Panc1 (cell line): ENCODE measurements around the gene PSMB10. TPM values are rescaled to one million over a fixed set of nuclear protein-coding genes. Genes with fewer than 3 reads are reported as not detected.

Experiments
- ATAC-seq: fragments of 200-7000 bp; cut with Tn5 transposase; 2 replicates; pipeline ENCODE4 v1.9.1; 2020; ENCODE audit warnings: mild to moderate bottlenecking, moderate library complexity
- BruUV-seq: library from RNA; stranded (reverse); fragments of 400-500 nt; replicated peaks from 2 replicates; lab custom pipeline; 2021; lab: Mats Ljungman, UMichigan
- CTCF ChIA-PET: fragments of 300-600 bp; sonication (Branson Sonifier 250); formaldehyde crosslinking; loops from one replicate; lab custom pipeline; 2022; ENCODE audit warnings: antibody characterized with exemption; lab: Charles Lee
- POLR2A ChIA-PET: fragments of 300-600 bp; sonication (Branson Sonifier 250); formaldehyde crosslinking; loops from one replicate; lab custom pipeline; 2022; ENCODE audit warnings: antibody characterized with exemption; lab: Charles Lee
- DNase-seq: peaks from one replicate; pipeline ENCODE4 v3.0.0-alpha.2; 2010; ENCODE audit warnings: low read depth, low spot score
- H3K27ac ChIP-seq: 2 replicates; pipeline ENCODE4 v1.5.1; 2011; ENCODE audit warnings: mild to moderate bottlenecking, low read length, inconsistent platforms
- H3K27me3 ChIP-seq: fragments of 200-500 bp; sonication (Bioruptor generic); 2 replicates; pipeline ENCODE4 v1.6.0; 2014; ENCODE audit warnings: low read length, inconsistent platforms; ENCODE audit not compliant: control insufficient read depth, insufficient read depth
- H3K36me3 ChIP-seq: fragments of 200-500 bp; sonication (Bioruptor generic); 2 replicates; pipeline ENCODE4 v1.5.1; 2014; ENCODE audit warnings: inconsistent platforms, mild to moderate bottlenecking, low read length, moderate library complexity; ENCODE audit not compliant: control insufficient read depth, insufficient read depth
- H3K4me1 ChIP-seq: 2 replicates; pipeline ENCODE4 v1.5.1; 2011; ENCODE audit warnings: inconsistent platforms, mild to moderate bottlenecking, low read length, moderate library complexity; ENCODE audit not compliant: control insufficient read depth, insufficient read depth
- H3K4me3 ChIP-seq, 2 experiments: 2 replicates each; pipeline ENCODE4 v1.5.1; 2011 to 2012; ENCODE audit warnings: low read depth in 2 of 2, low read length in 2 of 2, mild to moderate bottlenecking in 2 of 2, inconsistent platforms in 1 of 2, moderate library complexity in 1 of 2
- H3K9me3 ChIP-seq: fragments of 200-500 bp; sonication (Bioruptor generic); 2 replicates; pipeline ENCODE4 v1.5.1; 2014; ENCODE audit warnings: low read depth, mild to moderate bottlenecking, inconsistent platforms, low read length, moderate library complexity; ENCODE audit not compliant: control insufficient read depth, insufficient read depth
- POLR2AphosphoS5 ChIP-seq: IDR thresholded peaks from 2 replicates; pipeline ENCODE4 v1.6.1; 2012; ENCODE audit warnings: mild to moderate bottlenecking, low read depth, low read length, moderate library complexity
- SIN3A ChIP-seq: IDR thresholded peaks from 2 replicates; pipeline ENCODE4 v1.6.1; 2012; ENCODE audit warnings: low read depth, mild to moderate bottlenecking, low read length, moderate library complexity, borderline replicate concordance; ENCODE audit not compliant: insufficient read depth
- TCF7L2 ChIP-seq: IDR thresholded peaks from 2 replicates; pipeline ENCODE4 v1.6.1; 2011; ENCODE audit warnings: mild to moderate bottlenecking, low read depth, low read length, inconsistent platforms
- in situ Hi-C: cut with HindIII; loops from 2 replicates; pipeline ENCODE4 v1.10.0; 2016; ENCODE audit warnings: low sequenced_read_pairs, low pct_unique_long_range_greater_than_20kb
- intact Hi-C: fragments of 100-400 bp; cut with micrococcal nuclease; formaldehyde crosslinking; loops from one replicate; pipeline ENCODE4 v1.10.0; 2022; ENCODE audit not compliant: unreplicated experiment
- total RNA-seq: library from RNA; stranded (reverse); gene quantifications from one replicate; pipeline ENCODE4 v1.2.1, GENCODE V29; 2021; ENCODE audit not compliant: unreplicated experiment
- TF ChIP-seq, protein P1 (sequence below): fragments of 450-650 bp; IDR thresholded peaks from 2 replicates; pipeline ENCODE4 v1.5.1; 2017; ENCODE audit warnings: mild to moderate bottlenecking
- TF ChIP-seq, protein P2 (sequence below), 2 experiments: IDR thresholded peaks; 2 replicates each; pipeline ENCODE4 v1.6.1; 2011 to 2012; ENCODE audit warnings: low read depth in 2 of 2, control low read depth in 1 of 2, low read length in 1 of 2, mild to moderate bottlenecking in 1 of 2, moderate library complexity in 1 of 2; ENCODE audit not compliant: insufficient read depth in 1 of 2

Gene PSMB10
- total RNA-seq, 1 experiment from 2014 or later: 47.7 TPM

DNA sequence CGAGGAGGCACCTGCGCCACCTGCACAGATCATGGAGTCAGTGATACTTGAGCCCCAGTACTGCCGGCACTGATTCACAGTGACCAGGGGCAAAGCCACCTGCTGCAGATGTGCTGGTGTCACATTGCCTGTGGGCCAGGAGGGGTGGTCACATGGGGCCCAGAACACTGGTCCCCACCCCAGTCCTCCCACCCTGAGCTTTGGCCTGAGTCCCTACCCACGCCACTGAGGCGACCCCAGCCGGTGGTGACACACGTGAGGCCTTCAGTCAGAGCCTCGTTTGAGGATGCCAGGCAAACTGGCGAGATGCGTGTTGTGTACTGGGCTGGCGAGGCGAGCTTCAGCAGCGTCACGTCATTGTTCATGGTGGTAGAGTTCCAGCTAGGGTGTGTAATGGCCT is 6.5 kb downstream of the PSMB10 start:
- Histone ChIP-seq H3K27ac (no peak overlapping the region), H3K27me3 (no peaks in the 10 kb centered on the region), H3K9me3 (no peaks in the 10 kb centered on the region), H3K4me1 (no peaks in the 10 kb centered on the region), H3K36me3 (no peaks in the 10 kb centered on the region), H3K4me3 (no peak overlapping the region)
- DNase-seq (no peak), ATAC-seq (no peak)
- no TSS peak for BruUV-seq
- ChIA-PET CTCF (no interaction called here), POLR2A (no interaction called here)
- in situ Hi-C loops (no loop called here), intact Hi-C loops (no loop called here)
- TF ChIP-seq, protein P1, sequence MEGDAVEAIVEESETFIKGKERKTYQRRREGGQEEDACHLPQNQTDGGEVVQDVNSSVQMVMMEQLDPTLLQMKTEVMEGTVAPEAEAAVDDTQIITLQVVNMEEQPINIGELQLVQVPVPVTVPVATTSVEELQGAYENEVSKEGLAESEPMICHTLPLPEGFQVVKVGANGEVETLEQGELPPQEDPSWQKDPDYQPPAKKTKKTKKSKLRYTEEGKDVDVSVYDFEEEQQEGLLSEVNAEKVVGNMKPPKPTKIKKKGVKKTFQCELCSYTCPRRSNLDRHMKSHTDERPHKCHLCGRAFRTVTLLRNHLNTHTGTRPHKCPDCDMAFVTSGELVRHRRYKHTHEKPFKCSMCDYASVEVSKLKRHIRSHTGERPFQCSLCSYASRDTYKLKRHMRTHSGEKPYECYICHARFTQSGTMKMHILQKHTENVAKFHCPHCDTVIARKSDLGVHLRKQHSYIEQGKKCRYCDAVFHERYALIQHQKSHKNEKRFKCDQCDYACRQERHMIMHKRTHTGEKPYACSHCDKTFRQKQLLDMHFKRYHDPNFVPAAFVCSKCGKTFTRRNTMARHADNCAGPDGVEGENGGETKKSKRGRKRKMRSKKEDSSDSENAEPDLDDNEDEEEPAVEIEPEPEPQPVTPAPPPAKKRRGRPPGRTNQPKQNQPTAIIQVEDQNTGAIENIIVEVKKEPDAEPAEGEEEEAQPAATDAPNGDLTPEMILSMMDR: no peak
- TF ChIP-seq TCF7L2 (no peak), POLR2AphosphoS5 (no peak), SIN3A (no peak)
- TF ChIP-seq, protein P2, sequence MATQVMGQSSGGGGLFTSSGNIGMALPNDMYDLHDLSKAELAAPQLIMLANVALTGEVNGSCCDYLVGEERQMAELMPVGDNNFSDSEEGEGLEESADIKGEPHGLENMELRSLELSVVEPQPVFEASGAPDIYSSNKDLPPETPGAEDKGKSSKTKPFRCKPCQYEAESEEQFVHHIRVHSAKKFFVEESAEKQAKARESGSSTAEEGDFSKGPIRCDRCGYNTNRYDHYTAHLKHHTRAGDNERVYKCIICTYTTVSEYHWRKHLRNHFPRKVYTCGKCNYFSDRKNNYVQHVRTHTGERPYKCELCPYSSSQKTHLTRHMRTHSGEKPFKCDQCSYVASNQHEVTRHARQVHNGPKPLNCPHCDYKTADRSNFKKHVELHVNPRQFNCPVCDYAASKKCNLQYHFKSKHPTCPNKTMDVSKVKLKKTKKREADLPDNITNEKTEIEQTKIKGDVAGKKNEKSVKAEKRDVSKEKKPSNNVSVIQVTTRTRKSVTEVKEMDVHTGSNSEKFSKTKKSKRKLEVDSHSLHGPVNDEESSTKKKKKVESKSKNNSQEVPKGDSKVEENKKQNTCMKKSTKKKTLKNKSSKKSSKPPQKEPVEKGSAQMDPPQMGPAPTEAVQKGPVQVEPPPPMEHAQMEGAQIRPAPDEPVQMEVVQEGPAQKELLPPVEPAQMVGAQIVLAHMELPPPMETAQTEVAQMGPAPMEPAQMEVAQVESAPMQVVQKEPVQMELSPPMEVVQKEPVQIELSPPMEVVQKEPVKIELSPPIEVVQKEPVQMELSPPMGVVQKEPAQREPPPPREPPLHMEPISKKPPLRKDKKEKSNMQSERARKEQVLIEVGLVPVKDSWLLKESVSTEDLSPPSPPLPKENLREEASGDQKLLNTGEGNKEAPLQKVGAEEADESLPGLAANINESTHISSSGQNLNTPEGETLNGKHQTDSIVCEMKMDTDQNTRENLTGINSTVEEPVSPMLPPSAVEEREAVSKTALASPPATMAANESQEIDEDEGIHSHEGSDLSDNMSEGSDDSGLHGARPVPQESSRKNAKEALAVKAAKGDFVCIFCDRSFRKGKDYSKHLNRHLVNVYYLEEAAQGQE (IDR thresholded peaks at IDR 0.05; ENCODE audit: insufficient read depth in 1 of 2, low read depth in 2 of 2, low read length in 1 of 2): no peak

DNA sequence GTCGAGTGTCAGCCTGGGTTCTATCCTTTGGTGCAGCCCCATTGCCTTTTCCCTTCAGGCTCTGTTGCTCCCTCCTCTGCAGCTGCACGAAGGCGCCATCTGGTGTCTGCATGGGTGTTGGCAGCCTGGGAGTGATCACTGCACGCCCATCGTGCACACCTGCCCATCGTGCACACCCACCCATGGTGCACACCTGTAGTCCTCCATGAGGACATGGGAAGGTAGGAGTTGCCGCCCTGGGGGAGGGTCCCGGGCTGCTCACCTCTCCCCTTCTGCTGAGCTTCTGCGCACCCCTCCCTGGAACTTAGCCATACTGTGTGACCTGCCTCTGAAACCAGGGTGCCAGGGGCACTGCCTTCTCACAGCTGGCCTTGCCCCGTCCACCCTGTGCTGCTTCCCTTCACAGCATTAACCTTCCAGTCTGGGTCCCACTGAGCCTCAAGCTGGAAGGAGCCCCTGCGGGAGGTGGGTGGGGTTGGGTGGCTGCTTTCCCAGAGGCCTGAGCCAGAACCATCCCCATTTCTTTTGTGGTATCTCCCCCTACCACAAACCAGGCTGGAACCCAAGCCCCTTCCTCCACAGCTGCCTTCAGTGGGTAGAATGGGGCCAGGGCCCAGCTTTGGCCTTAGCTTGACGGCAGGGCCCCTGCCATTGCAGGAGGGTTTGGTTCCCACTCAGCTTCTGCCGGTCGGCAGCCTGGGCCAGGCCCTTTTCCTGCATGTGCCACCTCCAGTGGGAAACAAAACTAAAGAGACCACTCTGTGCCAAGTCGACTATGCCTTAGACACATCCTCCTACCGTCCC is 7.9 kb downstream of the PSMB10 start:
- ChIA-PET POLR2A (no interaction called here), CTCF (interaction anchor here (0.5 to 1.0 kb wide), 2 partner anchors 112 to 1332 kb away, joined by 3 to 5 read pairs; no protein-coding TSS in a partner anchor)
- no TSS peak for BruUV-seq
- TF ChIP-seq, protein P1: peak; percentile 91
- TF ChIP-seq POLR2AphosphoS5: no peak
- Histone ChIP-seq H3K4me3 (no peak overlapping the region), H3K27ac (no peak overlapping the region), H3K4me1 (no peaks in the 10 kb centered on the region), H3K9me3 (no peaks in the 10 kb centered on the region), H3K36me3 (no peaks in the 10 kb centered on the region), H3K27me3 (no peaks in the 10 kb centered on the region)
- DNase-seq (peak; percentile 41), ATAC-seq (peak; percentile 84)
- intact Hi-C loops (loop anchor here (5.0 kb wide), 1 partner anchor 256 kb away; no protein-coding TSS in a partner anchor), in situ Hi-C loops (no loop called here)
